NCI-H510A treated with DMSO at 0.1 percent for 48 hours (cell line): ENCODE measurements around the gene FAM163A.
"Not testable (repeated sequence)": the region's sequence is repeated elsewhere in the genome, so short reads cannot be mapped to it uniquely, and the experiment has no call there.

ENCODE experiments used
- DNase-seq: peaks from one replicate; lab custom pipeline; 2025; lab: John Stamatoyannopoulos, UW

FAM163A gene

GRCh38 chr1:179815641-179816040 is 72.5 kb downstream of the FAM163A start:
- peak; percentile 38 for DNase-seq

- peak; percentile 38 for DNase-seq
Measured at GRCh38 chr1:179816196-179816960, 73.3 kb downstream of the FAM163A start.

DNA sequence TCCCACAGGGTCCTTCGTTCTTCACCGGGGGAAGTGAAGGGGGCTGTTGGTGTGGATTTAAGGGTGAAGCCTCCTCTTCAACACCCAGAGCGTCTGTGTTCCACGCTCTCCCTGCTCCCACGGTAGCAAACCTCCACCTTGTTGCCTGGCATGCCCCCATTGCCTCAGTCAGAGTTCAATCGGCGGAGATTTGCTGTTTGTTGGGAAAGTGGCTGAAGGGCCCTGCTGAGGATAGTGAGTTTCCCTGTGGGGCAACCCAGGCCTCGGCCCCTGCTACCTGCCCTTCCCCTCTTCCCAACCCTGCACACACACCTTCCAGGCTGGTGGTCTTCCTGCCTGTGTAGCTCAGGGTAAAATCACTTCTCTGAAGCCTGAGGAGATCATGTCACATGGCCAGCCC is 74.0 kb downstream of the FAM163A start:
- DNase-seq: no peak

- DNase-seq: no peak
Measured at GRCh38 chr1:179817789-179818188, 74.7 kb downstream of the FAM163A start.

GRCh38 chr1:179818260-179818659 is 75.2 kb downstream of the FAM163A start:
- no peak for DNase-seq

DNA sequence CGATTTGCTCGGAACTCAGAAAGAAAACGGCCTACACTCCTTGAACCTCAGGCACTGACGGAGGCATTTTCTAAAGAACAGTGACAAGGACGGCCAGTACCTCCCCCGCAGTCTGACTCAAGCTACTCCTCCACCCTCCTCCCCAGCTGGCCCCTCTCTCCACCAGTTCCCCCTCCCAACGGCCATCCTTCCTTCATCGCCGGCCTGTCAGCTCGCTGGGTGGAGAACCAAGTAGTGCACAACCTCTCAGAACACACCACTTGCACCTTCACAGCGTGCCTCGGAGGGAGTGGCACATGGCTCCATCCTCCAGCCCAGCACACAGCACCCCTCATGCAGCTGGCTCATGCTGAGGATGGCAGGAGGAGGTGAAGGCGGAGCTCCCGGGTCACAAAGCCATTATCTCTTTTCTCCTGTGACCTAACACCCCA is 75.7 kb downstream of the FAM163A start:
- DNase-seq: no peak

DNA sequence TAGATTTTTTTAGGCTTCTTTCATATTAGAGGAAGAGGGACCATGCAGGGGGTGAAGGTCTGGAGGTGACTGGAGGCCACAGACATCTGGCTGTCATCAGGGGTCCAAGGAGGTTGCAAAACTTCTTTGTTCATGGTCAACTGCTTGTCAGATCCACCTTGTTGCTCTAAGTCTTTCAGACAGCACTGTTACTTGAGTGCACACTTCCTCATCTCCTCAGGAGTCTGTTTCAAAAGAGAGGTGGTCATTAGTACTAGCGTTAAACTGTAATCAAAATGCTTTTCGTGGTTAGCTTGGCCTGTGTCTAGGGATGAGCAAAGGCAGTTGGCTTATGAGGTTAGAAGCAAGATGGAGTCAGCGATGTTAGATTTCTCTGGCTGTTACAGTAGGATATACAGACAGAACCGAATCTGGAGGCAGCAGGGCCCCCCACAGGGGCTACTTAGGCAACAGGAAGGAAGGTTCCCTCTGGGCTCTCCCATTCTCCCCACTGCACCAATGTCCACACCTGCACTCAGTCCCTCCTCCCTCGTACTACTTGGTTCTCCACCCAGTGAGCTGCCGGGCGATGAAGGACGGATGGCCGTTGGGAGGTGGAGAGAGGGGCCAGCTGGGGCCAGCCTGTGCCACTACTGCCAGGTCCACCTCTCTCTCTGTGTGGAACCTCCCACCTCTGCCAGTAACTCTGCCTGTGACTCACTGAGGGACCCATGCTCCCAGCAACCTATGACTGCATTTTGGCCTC is 77.3 kb downstream of the FAM163A start:
- no peak for DNase-seq

DNA sequence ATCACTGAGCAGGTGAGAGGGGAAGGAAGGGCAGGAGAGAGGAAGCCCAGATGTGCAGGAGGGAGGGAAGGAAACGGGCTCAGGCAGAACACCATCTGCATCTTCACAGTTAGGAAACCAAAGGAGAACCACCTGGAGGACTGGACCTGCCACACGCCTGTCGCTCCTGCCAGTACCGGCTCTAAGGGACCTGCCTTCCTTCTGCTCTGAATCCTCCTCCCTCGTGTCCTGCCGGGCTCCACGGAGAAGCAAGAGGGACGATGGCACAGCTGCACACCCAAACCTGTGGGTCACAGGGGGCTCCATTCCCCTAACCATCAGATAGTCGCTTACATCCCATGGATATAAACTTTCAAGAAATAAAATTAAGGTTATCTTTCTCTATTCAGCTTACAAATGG is 78.4 kb downstream of the FAM163A start:
- no peak for DNase-seq

- DNase-seq: no peak
Measured at GRCh38 chr1:179822065-179822464, 79.0 kb downstream of the FAM163A start.

GRCh38 chr1:179823693-179824092 is 80.6 kb downstream of the FAM163A start:
- no peak for DNase-seq

DNA sequence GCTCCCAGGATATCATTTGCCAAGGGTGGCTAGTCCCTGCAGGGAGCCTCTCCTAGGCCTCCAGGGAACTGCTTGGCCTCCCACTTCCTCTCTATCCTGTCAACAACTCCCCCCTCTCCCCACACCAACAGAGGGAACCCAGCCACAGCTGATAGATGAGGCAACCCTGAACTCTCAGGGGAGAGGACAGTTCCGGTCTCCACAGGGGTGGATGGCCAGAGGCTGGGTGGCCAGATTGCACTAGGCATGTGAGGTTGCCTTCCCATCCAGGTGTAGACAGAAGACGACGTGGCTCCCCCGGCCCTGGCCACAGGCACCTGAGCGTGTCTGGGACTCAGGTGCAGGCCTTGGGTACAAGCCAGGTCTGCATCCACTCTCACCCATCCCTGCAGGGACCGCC is 81.2 kb downstream of the FAM163A start:
- DNase-seq: peak; percentile 68

GRCh38 chr1:179825206-179825605 is 82.1 kb downstream of the FAM163A start:
- no peak for DNase-seq

DNA sequence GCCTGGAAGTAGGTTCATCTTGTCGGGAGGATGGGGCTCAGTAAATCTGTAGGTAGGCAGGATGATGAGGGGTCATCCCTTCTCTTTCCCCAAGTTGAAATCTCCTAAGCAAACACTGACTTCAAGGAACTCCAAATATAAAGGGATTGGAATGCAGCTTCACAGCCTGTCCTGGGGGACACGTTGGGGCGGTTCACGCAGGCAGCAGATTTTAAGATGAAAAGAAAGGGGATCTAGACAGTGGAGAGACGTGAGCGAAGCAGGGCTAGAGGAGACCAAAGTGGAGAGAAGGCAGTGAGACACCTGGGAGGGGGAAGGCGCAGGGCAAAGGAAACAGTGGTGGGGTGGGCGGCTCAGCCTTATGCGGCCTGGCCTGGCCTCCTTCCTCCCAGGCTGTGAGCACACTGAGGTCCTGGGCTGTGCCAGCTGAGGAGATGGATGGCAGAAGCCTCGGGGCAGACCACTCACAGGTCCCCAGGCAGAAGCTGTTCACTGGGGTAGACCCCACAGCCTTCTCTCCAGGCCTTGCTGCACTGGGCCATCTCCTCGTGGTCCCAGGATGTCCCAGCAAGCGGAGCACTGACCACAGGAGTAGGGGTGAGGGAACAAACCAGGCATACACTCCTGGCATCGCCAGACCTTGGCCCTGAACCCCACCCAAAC is 82.8 kb downstream of the FAM163A start:
- DNase-seq: no peak

GRCh38 chr1:179826626-179827280 is 83.7 kb downstream of the FAM163A start:
- DNase-seq: no peak

DNA sequence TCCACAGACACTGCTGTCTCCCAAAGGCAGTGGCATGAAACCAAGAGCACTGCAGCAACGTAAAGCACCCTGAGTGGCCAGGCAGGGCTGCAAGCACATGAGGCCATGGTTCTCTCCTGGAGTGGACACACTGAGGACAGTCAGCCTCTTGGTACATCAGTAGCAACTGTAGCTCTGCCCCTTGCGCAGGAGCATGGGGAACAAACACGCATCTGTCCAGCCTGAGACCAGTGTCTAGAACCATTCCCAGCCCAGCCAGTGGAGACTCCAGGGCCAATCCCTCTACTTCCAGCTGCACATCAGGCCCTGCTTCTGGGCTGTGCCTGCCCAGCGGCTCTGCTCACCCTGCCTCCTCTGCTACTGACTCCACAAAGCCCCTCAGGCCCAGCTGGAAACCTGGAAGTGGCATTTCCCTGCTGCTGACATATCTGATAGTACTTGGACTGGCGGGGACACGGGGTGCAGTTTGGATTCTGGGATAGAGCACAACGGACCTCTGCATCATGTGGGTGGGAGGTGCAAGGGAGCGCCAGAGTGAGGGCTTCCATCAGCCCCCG is 85.5 kb downstream of the FAM163A start:
- DNase-seq: no peak

DNA sequence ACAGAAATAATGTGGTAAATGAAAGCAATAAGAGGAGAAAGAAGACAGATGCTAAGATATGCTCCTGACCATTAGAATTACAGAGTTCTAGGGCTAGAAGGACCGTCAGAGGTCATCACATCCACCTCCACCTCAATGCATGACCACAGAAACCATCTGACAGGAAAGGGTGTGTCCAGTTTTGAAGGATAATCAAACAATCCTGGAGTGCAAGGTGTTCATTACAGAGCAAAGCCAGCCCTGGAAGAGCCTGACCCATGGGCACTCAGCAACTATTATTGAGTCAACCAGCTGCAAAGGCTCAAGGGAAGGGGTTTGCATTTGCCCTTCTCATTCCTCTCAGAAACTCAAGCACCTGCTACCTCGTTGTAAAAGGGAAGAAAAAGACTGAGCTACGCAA is 88.1 kb downstream of the FAM163A start:
- peak; percentile 65 for DNase-seq

DNA sequence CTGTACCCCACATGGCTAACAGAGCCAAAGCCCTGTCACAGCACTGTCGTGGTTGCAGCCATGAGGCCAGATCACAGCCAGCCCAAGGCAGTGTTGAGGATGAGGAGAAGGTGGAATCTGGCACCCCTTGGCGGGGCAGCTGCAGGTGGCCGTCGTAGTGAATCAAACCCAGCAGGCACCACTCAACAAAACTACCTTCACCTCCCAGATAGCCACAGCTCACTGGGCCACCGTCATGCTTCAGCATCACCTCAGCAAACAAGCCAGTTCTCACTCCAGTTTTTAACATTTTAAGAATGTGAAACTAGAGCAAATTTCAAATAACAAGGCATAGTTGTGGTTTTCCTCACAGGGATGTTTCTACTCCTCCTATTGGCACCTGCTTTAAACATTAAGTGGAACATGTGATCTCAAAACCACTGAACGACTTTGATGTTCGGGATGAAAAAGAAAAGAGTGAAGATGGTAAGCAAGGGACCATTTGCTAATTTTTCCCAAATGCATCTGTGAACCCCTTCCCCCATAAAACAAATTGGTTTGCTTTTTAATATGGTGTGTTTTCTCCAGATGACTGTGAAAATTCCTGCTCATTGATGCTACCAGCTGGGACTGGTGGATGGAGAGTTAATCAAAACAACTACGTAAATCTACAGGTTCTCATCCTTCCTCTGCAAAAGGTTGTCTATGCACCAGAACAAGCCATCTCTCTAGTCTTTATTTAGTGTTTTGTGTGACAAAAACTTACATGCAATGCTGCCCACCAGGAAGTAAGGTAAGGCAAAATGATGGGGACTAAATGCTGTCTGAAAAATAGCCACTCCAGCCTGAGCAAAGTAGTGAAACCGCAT is 89.0 kb downstream of the FAM163A start:
- peak; percentile 33 for DNase-seq

- DNase-seq: not testable (repeated sequence)
Measured at GRCh38 chr1:179836686-179837445, 93.8 kb downstream of the FAM163A start.

GRCh38 chr1:179840107-179840506 is 97.0 kb downstream of the FAM163A start:
- DNase-seq: no peak

- DNase-seq: no peak
Measured at GRCh38 chr1:179848233-179848632, 105.1 kb downstream of the FAM163A start.
